HFF-Myc (cell line): ENCODE data around the gene CDC42SE2.

ENCODE experiments used
- DNase-seq: peaks from one replicate; pipeline ENCODE4 v3.0.0-alpha.2; 2011; ENCODE audit warnings: low read depth; ENCODE audit errors: extremely low read depth
- H3K4me3 ChIP-seq: replicated peaks from 2 replicates; pipeline ENCODE4 v1.5.1; 2011; ENCODE audit warnings: low read depth, mild to moderate bottlenecking, control low read depth, low read length
- TF ChIP-seq, protein P1 (sequence below): IDR thresholded peaks from 2 replicates; pipeline ENCODE4 v1.5.1; 2012; ENCODE audit warnings: mild to moderate bottlenecking, low read depth, low read length, control low read depth; ENCODE audit errors: missing control alignments

The CDC42SE2 gene

DNA sequence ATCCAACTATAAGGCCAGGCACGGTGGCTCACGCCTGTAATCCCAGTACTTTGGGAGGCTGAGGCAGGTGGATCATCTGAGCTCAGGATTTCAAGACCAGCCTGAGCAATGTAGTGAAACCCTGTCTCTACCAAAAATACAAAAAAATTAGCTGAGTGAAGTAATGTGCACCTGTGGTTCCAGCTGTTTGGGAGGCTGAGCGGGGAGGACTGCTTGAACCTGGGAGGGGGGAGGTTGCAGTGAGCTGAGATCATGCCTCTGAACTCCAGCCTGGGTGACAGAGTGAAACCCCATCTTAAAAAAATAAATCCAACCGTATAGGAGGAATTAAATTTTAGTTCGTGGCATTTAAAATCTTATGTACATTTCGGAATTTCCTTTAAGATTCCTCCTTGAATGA, 123.4 kb downstream of the CDC42SE2 start:
- TF ChIP-seq, protein P1, sequence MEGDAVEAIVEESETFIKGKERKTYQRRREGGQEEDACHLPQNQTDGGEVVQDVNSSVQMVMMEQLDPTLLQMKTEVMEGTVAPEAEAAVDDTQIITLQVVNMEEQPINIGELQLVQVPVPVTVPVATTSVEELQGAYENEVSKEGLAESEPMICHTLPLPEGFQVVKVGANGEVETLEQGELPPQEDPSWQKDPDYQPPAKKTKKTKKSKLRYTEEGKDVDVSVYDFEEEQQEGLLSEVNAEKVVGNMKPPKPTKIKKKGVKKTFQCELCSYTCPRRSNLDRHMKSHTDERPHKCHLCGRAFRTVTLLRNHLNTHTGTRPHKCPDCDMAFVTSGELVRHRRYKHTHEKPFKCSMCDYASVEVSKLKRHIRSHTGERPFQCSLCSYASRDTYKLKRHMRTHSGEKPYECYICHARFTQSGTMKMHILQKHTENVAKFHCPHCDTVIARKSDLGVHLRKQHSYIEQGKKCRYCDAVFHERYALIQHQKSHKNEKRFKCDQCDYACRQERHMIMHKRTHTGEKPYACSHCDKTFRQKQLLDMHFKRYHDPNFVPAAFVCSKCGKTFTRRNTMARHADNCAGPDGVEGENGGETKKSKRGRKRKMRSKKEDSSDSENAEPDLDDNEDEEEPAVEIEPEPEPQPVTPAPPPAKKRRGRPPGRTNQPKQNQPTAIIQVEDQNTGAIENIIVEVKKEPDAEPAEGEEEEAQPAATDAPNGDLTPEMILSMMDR = no peak
- H3K4me3 ChIP-seq = no peak overlapping the region
- DNase-seq = no peak

DNA sequence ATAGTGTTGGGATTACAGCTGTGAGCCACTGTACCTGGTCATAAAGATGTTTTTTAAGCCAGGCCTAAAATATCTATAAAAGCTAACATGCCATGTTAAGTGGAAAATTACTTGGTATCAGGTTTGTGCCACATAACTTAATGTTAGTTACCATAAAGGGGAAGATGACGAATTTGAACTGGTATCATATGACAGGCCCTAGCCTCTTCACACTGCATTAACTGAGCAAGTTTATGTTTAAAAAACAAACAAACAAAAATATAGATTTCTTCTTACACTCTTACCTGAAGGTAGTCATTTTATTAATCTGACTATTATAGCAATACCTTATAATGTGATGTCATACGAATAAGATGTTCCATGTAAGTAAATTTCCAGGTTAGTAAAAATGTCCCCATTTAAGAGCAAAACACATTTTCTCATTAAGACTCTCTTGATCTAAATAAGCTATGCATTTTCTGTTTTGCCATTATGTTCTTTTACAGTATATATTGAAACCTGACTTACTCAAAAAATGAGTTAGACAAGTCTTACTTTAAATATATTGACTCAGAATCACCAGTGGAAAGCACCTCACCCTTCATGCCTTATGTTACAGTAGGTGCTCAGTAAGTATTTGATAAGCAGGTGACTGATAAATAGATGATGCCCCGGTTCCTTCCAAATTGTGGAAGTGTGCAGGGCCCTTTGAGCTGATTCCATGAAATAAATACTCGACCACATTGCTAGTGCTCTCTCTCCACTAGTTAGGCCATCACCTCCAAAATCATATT, 125.4 kb downstream of the CDC42SE2 start:
- TF ChIP-seq, protein P1 = no peak
- DNase-seq = no peak
- H3K4me3 ChIP-seq = no peak overlapping the region

DNA sequence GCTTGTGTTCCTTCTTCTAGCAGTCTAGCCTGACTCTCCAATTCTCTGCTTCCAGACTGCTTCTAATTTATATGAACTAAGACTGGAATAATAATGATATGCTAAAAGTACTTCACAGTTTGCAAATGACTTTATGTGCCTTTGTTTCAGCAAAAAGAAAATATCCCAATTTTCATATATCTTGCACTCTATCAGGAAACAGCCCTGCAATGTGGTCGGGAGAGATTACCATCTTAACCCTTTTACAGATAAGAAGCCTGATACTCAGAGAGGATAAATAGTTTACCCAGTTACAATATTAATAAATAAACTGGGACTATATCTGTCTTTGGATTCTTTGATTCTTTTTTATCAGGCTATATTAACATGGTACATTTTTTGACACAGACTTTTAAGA, 126.0 kb downstream of the CDC42SE2 start:
- no peak for DNase-seq
- H3K4me3 ChIP-seq = no peak overlapping the region
- TF ChIP-seq, protein P1 = no peak

DNA sequence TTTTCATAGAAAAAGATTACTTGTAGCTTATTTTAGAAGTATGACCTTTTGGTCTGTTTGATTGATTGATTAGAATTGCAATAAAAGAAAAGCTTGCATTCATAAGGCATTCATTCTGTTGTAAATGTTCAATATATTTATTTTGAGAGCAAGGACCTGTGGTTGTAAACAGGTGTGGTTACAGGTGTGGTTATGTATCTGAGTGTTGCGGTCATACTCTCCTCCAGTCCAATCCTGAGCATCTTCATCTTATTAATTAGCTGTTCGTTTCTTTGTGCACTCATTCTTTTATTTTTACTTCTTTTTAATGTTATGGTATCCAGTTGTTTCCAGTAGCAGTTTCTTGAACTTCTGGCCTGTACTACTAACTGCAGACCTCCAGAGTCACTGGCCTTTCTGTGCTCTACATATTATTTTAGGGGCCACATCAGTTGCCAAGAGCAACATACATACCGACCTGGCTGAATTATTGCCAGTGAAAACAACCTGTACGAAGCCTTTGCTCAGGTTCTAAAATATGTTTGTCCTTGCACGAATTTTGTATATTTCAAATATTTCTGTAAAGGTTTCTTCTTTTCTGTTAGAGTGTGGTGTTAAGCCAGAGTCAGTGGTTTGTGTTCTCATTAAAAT, 128.7 kb downstream of the CDC42SE2 start:
- no peak overlapping the region for H3K4me3 ChIP-seq
- no peak for DNase-seq
- TF ChIP-seq, protein P1 = no peak

DNA sequence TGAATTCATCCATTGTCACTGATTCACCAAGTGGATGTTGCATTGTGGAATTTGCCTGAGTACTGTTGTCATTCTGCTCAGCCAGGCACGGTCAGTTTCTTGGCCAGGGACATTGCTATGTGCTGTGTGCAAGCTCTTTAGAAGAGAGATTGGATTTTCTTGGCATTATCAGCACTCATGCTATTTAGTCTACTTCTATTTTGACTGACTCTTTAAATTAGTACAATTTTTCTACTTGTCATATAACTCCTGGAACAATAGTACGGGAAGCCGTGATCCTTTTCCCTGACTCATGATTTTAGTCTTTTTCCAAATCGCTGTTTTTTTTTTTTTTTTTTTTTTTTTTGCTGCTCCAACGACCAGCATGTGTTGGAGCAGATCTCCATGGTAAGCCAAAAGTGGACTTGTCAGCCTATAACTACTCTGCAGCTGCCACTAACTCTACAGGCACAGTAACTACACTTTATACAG, 129.7 kb downstream of the CDC42SE2 start:
- DNase-seq = no peak
- TF ChIP-seq, protein P1 = no peak
- H3K4me3 ChIP-seq = no peak overlapping the region

DNA sequence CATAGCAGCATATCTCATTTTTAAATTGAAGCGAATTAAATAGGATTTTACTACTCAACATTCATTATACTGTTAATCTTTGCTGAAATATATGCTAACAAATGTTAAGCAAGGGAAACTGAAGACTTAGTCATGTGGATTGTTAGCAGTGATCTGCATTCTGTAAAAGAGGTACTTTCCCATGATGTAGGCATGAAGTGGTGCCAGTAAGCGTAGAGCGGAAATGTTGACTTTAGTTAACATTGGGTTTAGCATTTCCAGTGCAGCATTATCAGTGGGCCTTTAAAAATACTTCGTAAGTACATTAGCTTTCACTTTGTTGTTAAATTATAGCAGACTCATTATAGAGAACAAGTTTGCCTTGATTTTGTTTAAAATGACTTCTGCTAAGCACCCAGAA, 130.3 kb downstream of the CDC42SE2 start:
- no peak for DNase-seq
- TF ChIP-seq, protein P1 = no peak
- H3K4me3 ChIP-seq = no peak overlapping the region
